ACC112 (cell line): ENCODE measurements around the gene TRMU.

Source experiments
- H2AFZ ChIP-seq: fragments of 200-600 bp; sonication (generic); one replicate; pipeline ENCODE4 v1.6.0; 2017; ENCODE audit warnings: antibody characterized with exemption, low read length; ENCODE audit not compliant: unreplicated experiment
- H3K27ac ChIP-seq: fragments of 200-600 bp; sonication (generic); 2 replicates; pipeline ENCODE4 v1.5.1; 2014; ENCODE audit warnings: low read depth, mild to moderate bottlenecking, antibody characterized with exemption, low read length, moderate library complexity
- H3K27me3 ChIP-seq: fragments of 200-600 bp; sonication (generic); 2 replicates; pipeline ENCODE4 v1.6.1; 2014; ENCODE audit warnings: mild to moderate bottlenecking, antibody characterized with exemption, low read length, moderate library complexity, mixed read lengths; ENCODE audit not compliant: insufficient read depth
- H3K36me3 ChIP-seq: fragments of 200-600 bp; sonication (generic); 2 replicates; pipeline ENCODE4 v1.6.1; 2016; ENCODE audit warnings: mild to moderate bottlenecking, antibody characterized with exemption, low read length, moderate library complexity, mixed read lengths; ENCODE audit not compliant: insufficient read depth
- H3K4me1 ChIP-seq: fragments of 200-600 bp; sonication (generic); one replicate; pipeline ENCODE4 v1.6.1; 2016; ENCODE audit warnings: low read length, mixed read lengths; ENCODE audit not compliant: insufficient read depth, unreplicated experiment, control insufficient read depth
- H3K4me3 ChIP-seq: fragments of 200-600 bp; sonication (generic); 2 replicates; pipeline ENCODE4 v1.5.1; 2014; ENCODE audit warnings: mild to moderate bottlenecking, low read depth, low read length
- H3K79me2 ChIP-seq: fragments of 200-600 bp; sonication (generic); one replicate; pipeline ENCODE4 v1.6.0; 2016; ENCODE audit warnings: low read length; ENCODE audit not compliant: control insufficient read depth, unreplicated experiment, insufficient read depth

Gene TRMU

DNA sequence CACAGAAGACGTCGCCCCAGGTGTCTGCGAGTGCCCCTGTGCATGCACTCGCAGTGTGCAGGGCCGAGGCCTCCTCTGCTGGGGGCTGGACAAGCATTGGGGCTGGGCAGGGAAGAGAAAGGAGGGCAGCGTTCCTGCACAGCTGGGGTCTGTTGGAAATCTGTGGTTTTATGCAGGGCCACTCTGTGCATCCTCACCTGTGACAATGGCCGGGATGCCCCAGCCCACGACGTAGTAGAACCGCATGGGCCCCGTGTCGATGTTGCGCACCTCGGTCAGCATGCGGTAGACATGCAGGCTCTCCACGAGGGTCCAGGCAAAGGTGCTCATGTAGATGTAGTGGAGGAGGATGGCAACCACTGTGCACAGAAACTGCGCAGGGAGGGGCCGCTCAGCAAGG lies 37.2 kb downstream of the TRMU start:
- Histone ChIP-seq H3K27me3 (no peaks in the 10 kb centered on the region), H2AFZ (no peak overlapping the region), H3K79me2 (no peaks in the 10 kb centered on the region), H3K4me1 (peaks cover under 1% of the 10 kb centered on the region), H3K27ac (no peak overlapping the region), H3K36me3 (no peaks in the 10 kb centered on the region), H3K4me3 (no peak overlapping the region)

DNA sequence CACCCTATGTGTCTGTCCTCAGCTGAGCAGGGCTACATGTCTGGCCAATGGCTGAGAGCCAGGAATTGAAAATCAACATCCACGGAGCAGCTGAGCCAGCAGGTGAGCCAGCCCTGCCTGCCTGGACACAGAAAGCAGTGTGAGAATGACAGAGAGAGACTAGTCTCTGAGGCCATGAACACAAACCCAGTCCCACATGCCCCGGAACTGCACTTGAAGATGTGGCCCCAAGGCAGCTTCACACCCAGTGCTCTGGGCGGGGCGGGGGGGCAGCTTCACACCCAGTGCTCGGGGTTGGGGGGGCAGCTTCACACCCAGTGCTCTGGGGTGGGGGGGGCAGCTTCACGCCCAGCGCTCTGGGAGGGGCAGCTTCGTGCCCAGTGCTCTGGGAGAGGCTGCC lies 37.6 kb downstream of the TRMU start:
- no peaks in the 10 kb centered on the region for H3K36me3 ChIP-seq
- H3K4me3 ChIP-seq = no peak overlapping the region
- H3K27me3 ChIP-seq = no peaks in the 10 kb centered on the region
- no peak overlapping the region for H2AFZ ChIP-seq
- no peaks in the 10 kb centered on the region for H3K79me2 ChIP-seq
- H3K4me1 ChIP-seq = peaks cover 4% of the 10 kb centered on the region
- no peak overlapping the region for H3K27ac ChIP-seq

GRCh38 chr22:46373921-46374662 lies 38.6 kb downstream of the TRMU start:
- Histone ChIP-seq H3K36me3 (no peaks in the 10 kb centered on the region), H3K4me3 (no peak overlapping the region)

DNA sequence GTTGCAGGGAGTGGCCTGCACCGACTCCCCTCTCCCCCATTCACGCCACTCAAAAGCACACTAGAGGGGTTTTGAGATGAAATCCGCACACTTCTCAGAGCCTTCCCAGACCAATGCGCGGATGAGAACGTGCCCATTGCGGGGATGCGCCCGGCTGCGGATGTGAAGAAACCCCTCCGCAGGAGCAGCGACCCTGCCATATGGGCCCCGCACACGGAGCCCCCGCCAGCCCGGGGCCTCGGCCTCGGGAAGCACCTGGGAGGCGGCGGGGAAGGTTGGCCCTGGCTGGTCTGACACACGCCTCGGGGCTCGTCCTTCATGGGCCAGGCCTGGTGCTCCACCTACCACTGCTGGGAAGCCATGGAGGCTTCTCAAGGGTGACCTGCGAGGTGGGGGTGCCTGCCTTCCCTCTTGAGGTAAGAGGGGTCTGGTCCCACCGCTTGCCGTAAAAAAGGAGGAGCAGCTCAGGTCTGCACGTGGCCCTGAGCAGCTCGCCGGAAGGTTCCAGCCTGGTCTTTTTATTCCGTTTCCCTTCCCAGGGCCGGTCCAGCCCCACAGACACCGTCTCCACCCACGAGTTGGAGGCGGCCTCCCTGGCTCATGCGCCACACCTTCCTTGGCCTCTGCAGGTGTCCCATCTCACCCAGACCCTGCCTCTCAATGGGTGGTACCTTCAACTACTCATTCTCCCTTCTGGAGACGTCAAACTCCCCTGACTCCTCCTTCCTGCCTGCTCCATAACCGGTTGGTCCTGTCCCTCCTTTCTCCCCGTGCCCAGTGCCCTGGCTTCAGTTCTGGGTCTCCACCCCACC lies 39.4 kb downstream of the TRMU start:
- H3K36me3 ChIP-seq = no peaks in the 10 kb centered on the region
- no peaks in the 10 kb centered on the region; the same call in 1 of the 2 replicates for H3K27me3 ChIP-seq
- peaks cover 4% of the 10 kb centered on the region for H3K4me1 ChIP-seq
- no peak overlapping the region for H3K4me3 ChIP-seq
- H3K79me2 ChIP-seq = no peaks in the 10 kb centered on the region
- no peak overlapping the region for H3K27ac ChIP-seq
- H2AFZ ChIP-seq = no peak overlapping the region

More at GRCh38 chr22:46373921-46374662, 38.6 kb downstream of the TRMU start:
- no peak overlapping the region for H2AFZ ChIP-seq
- H3K79me2 ChIP-seq = no peaks in the 10 kb centered on the region
- no peaks in the 10 kb centered on the region; the same call in 1 of the 2 replicates for H3K27me3 ChIP-seq
- H3K4me1 ChIP-seq = peaks cover 4% of the 10 kb centered on the region
- H3K27ac ChIP-seq = no peak overlapping the region

DNA sequence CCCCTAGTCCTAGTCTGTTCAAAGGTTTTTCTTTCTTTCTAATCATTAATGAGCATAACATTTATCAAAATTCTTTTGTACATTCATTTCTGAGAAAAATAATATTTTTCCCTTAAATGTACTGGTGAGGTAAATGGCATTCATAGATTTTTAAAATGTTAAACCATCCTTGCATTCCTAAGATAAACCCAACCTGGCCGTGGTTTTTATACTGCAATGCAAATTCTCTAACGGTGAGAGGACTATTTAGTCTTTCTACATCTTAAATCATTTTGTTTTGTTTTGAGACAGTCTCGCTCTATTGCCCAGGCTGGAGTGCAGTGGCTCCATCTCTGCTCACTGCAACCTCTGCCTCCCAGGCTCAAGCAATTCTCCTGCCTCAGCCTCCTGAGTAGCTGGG lies 40.6 kb downstream of the TRMU start:
- H3K36me3 ChIP-seq = no peaks in the 10 kb centered on the region
- H3K27ac ChIP-seq = no peak overlapping the region
- H3K27me3 ChIP-seq = no peaks in the 10 kb centered on the region; the same call in 1 of the 2 replicates
- no peak overlapping the region for H3K4me3 ChIP-seq
- H3K79me2 ChIP-seq = no peaks in the 10 kb centered on the region
- H2AFZ ChIP-seq = no peak overlapping the region
- H3K4me1 ChIP-seq = peaks cover 4% of the 10 kb centered on the region

DNA sequence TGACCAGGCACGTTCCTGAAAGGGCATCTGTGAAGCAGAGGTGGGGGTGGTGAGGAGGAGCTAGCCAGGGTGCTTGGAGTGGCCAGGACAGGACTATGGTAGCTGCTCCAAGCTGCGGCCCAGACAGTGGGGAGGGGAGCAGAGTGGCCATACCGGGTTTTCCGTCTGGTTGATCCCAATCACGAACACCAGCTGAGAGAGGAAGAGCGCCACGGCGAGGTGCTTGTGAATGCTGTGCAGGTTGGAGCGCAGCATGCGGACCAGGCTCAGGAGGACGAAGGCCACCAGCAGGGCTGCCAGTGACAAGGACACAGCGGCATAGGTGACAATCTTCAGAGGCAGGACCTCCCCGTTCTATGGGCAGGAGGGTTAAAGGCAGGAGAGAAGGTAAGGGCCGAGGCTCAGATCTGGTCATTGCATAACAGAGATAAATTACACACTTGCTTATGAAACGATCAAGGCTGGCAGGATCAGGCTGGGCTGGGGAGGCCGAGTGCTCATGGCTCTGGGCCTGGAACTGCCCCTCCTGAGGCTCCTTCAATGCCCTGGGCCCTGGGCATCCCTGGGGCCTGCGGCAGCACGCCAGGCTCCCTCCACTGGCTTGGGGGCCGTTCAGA lies 41.5 kb downstream of the TRMU start:
- H2AFZ ChIP-seq = no peak overlapping the region
- no peak overlapping the region for H3K27ac ChIP-seq
- H3K4me3 ChIP-seq = no peak overlapping the region
- H3K27me3 ChIP-seq = no peaks in the 10 kb centered on the region; the same call in 1 of the 2 replicates
- H3K4me1 ChIP-seq = peaks cover 4% of the 10 kb centered on the region
- no peaks in the 10 kb centered on the region for H3K36me3 ChIP-seq
- H3K79me2 ChIP-seq = no peaks in the 10 kb centered on the region

DNA sequence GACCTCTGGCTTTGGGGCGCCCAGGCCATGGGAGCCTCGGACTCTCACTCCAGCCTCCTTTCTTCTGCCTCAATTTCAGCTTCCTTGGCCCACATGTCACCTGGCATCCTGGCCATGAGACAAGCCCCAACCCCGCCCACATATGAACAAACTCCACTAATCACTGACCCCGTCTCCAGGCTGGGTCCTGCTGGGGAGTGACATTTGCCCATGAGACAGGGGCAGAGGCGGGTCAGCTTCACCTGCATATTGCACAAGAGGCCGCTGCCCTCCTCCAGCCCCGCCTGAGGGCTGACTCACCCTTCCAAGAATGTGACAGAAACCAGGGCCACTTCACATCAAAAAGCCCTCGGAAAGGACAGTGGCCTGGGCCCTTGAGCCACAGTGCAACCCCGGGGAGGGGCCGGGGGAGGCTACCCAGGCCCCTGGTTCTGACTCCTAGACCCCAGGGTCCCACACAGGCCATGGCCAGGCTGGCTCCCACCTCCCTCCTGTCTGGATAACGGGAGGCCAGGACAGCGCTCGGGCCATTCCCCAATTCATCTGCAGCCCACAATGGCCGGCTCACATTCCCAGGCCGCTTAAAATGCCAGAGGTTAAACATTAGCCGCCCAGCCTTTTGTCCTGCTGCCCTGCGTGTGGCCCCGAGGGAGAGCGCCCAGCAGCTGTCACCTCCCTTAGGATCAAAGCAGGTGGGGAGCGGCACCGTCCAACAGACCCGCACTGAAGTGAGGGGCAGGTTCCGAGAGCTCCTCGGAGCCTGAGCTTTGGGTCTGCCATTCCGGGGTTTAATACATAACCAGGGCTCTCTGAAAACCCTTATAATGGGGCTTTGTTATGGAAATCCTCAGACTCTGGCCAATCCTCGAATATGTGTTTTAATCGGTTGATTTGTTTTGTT lies 42.3 kb downstream of the TRMU start:
- no peaks in the 10 kb centered on the region; the same call in 1 of the 2 replicates for H3K27me3 ChIP-seq
- peaks cover 4% of the 10 kb centered on the region for H3K4me1 ChIP-seq
- no peaks in the 10 kb centered on the region for H3K36me3 ChIP-seq
- H2AFZ ChIP-seq = no peak overlapping the region
- H3K27ac ChIP-seq = no peak overlapping the region
- H3K79me2 ChIP-seq = no peaks in the 10 kb centered on the region
- no peak overlapping the region for H3K4me3 ChIP-seq

DNA sequence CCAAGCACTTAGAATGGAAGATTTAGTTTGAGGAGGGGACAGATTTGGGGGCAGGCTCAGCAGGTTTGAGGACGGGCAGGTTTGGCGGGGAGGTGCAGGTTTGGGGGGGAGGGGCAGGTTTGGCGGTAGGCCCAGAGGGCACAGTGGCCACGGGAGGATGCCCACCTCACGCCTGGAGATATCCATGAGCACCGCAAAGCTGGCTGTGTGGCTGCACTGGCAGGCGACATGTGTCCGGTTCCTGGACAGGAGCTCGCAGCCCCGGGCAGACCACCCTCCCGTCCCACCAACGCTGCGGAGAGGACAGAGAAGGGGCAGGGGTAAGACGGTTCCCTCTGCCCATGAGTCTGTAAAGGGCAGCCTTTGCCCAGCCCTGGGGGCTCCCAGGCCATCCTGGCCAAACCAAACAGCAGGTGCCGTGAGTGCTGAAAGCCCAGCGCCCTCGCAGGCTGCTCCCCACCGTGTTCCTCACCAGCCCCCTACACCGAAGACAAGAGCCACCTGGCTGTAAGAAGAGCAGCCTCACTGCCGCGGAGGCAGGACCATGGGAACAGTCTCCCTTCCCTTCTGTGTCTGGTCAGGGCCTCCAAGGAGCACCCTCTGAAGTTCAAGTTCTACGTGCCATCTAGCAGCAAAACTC lies 43.0 kb downstream of the TRMU start:
- peaks cover 4% of the 10 kb centered on the region for H3K4me1 ChIP-seq
- no peak overlapping the region for H2AFZ ChIP-seq
- H3K4me3 ChIP-seq = no peak overlapping the region
- no peaks in the 10 kb centered on the region for H3K79me2 ChIP-seq
- H3K27me3 ChIP-seq = no peaks in the 10 kb centered on the region; the same call in 1 of the 2 replicates
- no peak overlapping the region for H3K27ac ChIP-seq
- H3K36me3 ChIP-seq = no peaks in the 10 kb centered on the region

- Histone ChIP-seq H3K27me3 (no peaks in the 10 kb centered on the region; the same call in 1 of the 2 replicates), H3K36me3 (no peaks in the 10 kb centered on the region), H2AFZ (no peak overlapping the region), H3K79me2 (no peaks in the 10 kb centered on the region), H3K27ac (no peak overlapping the region), H3K4me1 (peaks cover 4% of the 10 kb centered on the region), H3K4me3 (no peak overlapping the region)
Observed at GRCh38 chr22:46379066-46379930, 43.8 kb downstream of the TRMU start.
